ENCODE data around the gene BTBD9. TPM values are rescaled to one million over a fixed set of nuclear protein-coding genes. Genes with fewer than 3 reads are reported as not detected.

The BTBD9 gene
- total RNA-seq, 1 donor from 2014 or later: 14.8 TPM

DNA sequence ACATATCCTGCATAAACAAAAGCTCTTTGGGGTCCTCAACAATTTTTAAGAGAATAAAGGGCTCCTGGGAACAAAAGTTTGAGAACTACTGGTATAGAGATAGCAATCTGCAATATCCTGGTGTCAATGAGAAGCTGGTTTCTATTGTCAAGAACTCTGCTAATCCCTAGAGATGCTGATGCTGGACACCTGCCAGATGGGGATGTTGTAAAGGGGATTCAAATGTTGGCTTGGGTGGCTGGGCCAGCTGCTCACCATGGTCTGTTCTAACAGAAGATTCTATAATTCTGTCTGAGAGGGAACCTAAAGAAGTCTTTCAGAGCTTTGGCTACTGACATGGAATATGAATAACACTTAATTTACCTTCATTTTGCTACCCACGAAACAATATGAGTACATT, 137.8 kb downstream of the BTBD9 start:
- Mint-ChIP-seq H3K36me3 (ENCODE audit: low read depth) (no peaks in the 10 kb centered on the region), H3K4me3 (ENCODE audit: unreplicated experiment) (no peak overlapping the region), H3K9me3 (ENCODE audit: low read depth) (no peaks in the 10 kb centered on the region), H3K27me3 (ENCODE audit: low read depth) (no peaks in the 10 kb centered on the region), H3K4me1 (ENCODE audit: low read depth) (peaks cover 3% of the 10 kb centered on the region), H3K27ac (ENCODE audit: unreplicated experiment) (no peak overlapping the region)
- no peak for DNase-seq (ENCODE audit: low spot score)
- TF ChIP-seq, protein P1, sequence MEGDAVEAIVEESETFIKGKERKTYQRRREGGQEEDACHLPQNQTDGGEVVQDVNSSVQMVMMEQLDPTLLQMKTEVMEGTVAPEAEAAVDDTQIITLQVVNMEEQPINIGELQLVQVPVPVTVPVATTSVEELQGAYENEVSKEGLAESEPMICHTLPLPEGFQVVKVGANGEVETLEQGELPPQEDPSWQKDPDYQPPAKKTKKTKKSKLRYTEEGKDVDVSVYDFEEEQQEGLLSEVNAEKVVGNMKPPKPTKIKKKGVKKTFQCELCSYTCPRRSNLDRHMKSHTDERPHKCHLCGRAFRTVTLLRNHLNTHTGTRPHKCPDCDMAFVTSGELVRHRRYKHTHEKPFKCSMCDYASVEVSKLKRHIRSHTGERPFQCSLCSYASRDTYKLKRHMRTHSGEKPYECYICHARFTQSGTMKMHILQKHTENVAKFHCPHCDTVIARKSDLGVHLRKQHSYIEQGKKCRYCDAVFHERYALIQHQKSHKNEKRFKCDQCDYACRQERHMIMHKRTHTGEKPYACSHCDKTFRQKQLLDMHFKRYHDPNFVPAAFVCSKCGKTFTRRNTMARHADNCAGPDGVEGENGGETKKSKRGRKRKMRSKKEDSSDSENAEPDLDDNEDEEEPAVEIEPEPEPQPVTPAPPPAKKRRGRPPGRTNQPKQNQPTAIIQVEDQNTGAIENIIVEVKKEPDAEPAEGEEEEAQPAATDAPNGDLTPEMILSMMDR (IDR thresholded peaks at IDR 0.05): no peak

DNA sequence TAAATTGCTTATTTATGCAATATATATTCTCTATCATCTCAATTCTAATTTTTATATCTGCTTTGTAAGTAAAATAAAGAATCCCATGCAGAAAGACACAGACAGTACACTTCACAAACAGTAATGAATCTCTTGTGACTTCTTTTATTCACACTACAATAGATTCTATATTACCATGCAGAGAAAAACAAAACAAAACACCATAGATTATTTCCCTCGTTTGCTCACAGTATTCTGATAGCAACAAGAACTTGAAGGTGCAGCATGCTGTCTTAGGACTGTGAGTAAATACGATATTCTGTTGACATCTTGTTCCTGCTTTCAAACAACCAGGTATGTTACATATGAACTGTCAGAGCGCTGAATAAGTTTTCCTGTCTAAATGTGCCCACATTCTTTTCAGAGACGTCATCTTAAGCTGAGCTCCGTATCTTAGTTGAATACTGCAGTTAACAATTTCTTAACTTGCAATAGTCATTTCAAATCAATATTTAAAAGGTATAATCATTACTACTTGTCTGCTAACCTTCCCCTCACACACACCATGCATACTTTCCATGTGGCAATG, 140.1 kb downstream of the BTBD9 start:
- Mint-ChIP-seq H3K36me3 (ENCODE audit: low read depth) (no peaks in the 10 kb centered on the region), H3K27me3 (ENCODE audit: low read depth) (no peaks in the 10 kb centered on the region), H3K27ac (ENCODE audit: unreplicated experiment) (no peak overlapping the region), H3K4me1 (ENCODE audit: low read depth) (peaks cover 11% of the 10 kb centered on the region), H3K4me3 (ENCODE audit: unreplicated experiment) (no peak overlapping the region), H3K9me3 (ENCODE audit: low read depth) (no peaks in the 10 kb centered on the region)
- TF ChIP-seq, protein P1 (IDR thresholded peaks at IDR 0.05): no peak
- no peak for DNase-seq (ENCODE audit: low spot score)

DNA sequence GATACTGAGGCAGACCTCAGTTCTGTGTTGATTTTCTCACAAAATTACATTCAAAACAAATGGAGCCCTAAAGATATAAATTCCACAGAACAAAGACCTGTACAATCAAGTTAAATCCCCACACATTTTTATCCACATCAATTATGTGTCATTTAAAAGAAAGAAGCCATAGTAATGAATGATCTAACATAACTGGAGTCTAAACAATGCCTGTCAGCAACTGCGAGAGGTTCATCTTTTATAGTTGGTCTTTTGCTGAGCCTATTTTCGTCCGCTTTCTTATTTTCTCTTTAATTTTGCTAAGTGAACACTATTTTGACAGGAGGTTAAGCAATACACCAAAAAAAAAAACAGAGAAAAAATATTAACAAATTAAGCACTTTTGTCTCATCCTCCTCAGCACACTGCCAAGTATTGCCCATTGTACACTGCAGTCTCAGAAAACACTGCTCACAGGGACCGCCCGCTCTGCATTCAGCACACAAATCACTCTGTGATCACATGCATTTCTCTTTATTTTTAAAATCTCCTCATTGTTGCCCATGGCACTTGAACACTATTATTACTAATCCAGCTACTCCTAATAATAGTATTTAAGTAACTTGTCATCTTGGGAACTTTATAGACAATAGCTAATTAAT, 140.8 kb downstream of the BTBD9 start:
- no peak overlapping the region for H3K27ac Mint-ChIP-seq (ENCODE audit: unreplicated experiment)
- H3K9me3 Mint-ChIP-seq (ENCODE audit: low read depth): no peaks in the 10 kb centered on the region
- no peak for DNase-seq (ENCODE audit: low spot score)
- H3K4me1 Mint-ChIP-seq (ENCODE audit: low read depth): peaks cover 15% of the 10 kb centered on the region
- H3K36me3 Mint-ChIP-seq (ENCODE audit: low read depth): no peaks in the 10 kb centered on the region
- H3K4me3 Mint-ChIP-seq (ENCODE audit: unreplicated experiment): no peak overlapping the region
- TF ChIP-seq, protein P1 (IDR thresholded peaks at IDR 0.05): no peak
- H3K27me3 Mint-ChIP-seq (ENCODE audit: low read depth): no peaks in the 10 kb centered on the region

DNA sequence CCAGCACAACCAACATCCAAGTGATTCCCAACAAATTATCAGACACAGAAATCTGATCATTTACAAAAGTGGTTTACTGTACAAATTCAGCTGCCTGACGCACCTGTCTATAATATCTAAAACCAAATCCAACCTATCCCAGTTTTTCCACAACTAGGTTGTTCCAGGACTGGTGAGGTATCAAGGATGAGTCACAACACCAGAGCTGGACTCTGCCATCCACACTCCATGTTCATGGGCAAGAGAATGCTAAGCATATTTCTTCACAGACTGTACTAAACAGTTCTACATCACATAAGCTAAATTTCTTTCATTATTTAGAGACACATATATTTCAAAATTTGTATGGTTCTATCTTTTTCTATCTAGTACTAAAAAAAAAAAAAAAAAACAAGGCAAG, 141.6 kb downstream of the BTBD9 start:
- Mint-ChIP-seq H3K27ac (ENCODE audit: unreplicated experiment) (no peak overlapping the region), H3K36me3 (ENCODE audit: low read depth) (no peaks in the 10 kb centered on the region), H3K27me3 (ENCODE audit: low read depth) (no peaks in the 10 kb centered on the region), H3K9me3 (ENCODE audit: low read depth) (no peaks in the 10 kb centered on the region), H3K4me3 (ENCODE audit: unreplicated experiment) (no peak overlapping the region), H3K4me1 (ENCODE audit: low read depth) (peaks cover 17% of the 10 kb centered on the region)
- TF ChIP-seq, protein P1 (IDR thresholded peaks at IDR 0.05): no peak
- no peak for DNase-seq (ENCODE audit: low spot score)

DNA sequence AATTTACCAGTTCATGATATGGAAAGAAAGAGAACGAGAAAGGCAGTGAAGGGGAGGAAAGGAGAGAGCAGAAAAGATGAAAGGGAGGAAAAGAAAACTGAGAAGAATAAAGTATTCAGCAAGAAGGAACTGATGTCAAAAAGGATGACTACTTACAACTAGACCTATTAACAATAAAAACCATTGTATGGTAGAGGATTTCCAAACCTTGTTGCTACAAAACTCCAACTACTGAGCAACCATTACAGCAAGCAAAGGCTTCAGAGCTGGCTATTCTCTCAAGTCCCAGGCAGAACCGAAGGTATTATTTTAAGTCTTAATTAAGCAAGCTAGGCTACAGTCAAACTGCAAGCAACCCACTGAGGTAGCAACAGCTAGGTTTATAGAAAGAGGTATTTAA, 142.2 kb downstream of the BTBD9 start:
- Mint-ChIP-seq H3K36me3 (ENCODE audit: low read depth) (no peaks in the 10 kb centered on the region), H3K4me1 (ENCODE audit: low read depth) (peaks cover 17% of the 10 kb centered on the region), H3K27ac (ENCODE audit: unreplicated experiment) (no peak overlapping the region), H3K9me3 (ENCODE audit: low read depth) (no peaks in the 10 kb centered on the region), H3K4me3 (ENCODE audit: unreplicated experiment) (no peak overlapping the region), H3K27me3 (ENCODE audit: low read depth) (no peaks in the 10 kb centered on the region)
- DNase-seq (ENCODE audit: low spot score): no peak
- TF ChIP-seq, protein P1 (IDR thresholded peaks at IDR 0.05): no peak

Measured in chondrocyte (in vitro differentiated cells).